ENCODE results near the gene UCHL3.

GRCh38 chr13:75566658-75567057 lies 17.1 kb downstream of the UCHL3 start:
- TF ChIP-seq POLR2A (IDR thresholded peaks at IDR 0.05) (no peak), EP300 (IDR thresholded peaks at IDR 0.05) (no peak)
- TF ChIP-seq, protein P1, sequence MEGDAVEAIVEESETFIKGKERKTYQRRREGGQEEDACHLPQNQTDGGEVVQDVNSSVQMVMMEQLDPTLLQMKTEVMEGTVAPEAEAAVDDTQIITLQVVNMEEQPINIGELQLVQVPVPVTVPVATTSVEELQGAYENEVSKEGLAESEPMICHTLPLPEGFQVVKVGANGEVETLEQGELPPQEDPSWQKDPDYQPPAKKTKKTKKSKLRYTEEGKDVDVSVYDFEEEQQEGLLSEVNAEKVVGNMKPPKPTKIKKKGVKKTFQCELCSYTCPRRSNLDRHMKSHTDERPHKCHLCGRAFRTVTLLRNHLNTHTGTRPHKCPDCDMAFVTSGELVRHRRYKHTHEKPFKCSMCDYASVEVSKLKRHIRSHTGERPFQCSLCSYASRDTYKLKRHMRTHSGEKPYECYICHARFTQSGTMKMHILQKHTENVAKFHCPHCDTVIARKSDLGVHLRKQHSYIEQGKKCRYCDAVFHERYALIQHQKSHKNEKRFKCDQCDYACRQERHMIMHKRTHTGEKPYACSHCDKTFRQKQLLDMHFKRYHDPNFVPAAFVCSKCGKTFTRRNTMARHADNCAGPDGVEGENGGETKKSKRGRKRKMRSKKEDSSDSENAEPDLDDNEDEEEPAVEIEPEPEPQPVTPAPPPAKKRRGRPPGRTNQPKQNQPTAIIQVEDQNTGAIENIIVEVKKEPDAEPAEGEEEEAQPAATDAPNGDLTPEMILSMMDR (IDR thresholded peaks at IDR 0.05) = no peak
